Measurements from ENCODE around the gene MYCN. TPM values are rescaled to one million over a fixed set of nuclear protein-coding genes. Genes with fewer than 3 reads are reported as not detected.

Gene MYCN
- total and polyA plus RNA-seq, 5 donors: 0.23 to 0.42 (median 0.29) TPM

GRCh38 chr2:15967415-15968279 is 27.3 kb downstream of the MYCN start:
- intact Hi-C loops (cut with DNase I): no loop called here
- no peaks in the 10 kb centered on the region for H3K9me3 ChIP-seq (ENCODE audit: control insufficient read depth, low read length)
- ATAC-seq: no peak
- 92% methylated on average over 10 of the region's 10 CpGs for WGBS
- no peaks in the 10 kb centered on the region for H3K27me3 ChIP-seq (ENCODE audit: control insufficient read depth, insufficient read depth)
- DNase-seq: no peak
- no peak overlapping the region for H3K27ac ChIP-seq (ENCODE audit: low read length)
- H3K4me3 ChIP-seq (ENCODE audit: low read length): no peak overlapping the region
- H3K4me1 ChIP-seq (ENCODE audit: control insufficient read depth, insufficient read depth, low read length): no peaks in the 10 kb centered on the region

DNA sequence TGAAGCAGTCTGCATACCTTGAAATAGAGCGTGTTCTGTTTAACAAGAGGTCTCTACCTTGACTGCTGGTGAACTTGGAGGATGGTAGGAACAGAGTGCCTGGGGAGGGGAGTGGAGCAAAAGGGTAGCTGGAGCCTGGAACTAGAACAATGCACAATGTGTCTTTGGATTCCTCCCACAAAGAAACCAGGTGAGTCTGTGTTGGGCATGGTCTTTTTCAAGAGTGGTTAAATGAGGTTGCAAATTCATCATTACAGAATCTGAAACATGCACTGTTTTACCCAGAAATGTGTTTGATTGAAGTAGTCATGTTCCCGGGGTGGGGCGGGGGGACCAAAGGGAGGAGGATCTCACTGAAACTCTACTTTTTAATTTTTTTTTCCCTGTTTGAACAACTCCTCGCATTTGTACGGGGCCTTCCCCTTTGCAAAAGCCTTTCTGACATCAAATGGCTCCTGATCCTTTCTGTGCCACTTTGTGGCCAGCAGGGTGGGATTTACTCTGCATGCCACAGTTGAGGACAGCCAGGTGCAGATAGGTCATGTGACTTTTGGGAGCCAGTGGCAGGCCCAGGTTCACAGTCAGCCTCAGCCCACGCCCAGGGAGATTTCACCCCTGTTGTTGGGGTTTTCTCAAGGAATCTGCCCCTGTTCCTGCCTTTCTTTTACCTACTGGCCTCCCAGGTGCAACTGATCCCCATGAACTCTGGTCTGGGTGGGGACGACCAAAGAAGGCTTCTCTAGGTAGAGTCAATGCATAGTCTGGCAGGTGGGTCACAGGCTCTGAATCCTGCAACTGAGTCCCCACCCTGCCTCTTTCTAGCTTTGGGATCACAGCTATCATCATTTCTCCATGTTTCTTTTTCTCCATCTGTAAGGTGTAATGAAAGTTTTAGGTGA is 28.2 kb downstream of the MYCN start:
- DNase-seq (no peak), ATAC-seq (no peak)
- H3K4me3 ChIP-seq (ENCODE audit: low read length): no peak overlapping the region
- intact Hi-C loops (cut with DNase I): no loop called here
- no peak overlapping the region for H3K27ac ChIP-seq (ENCODE audit: low read length)
- no peaks in the 10 kb centered on the region for H3K4me1 ChIP-seq (ENCODE audit: control insufficient read depth, insufficient read depth, low read length)
- H3K9me3 ChIP-seq (ENCODE audit: control insufficient read depth, low read length): no peaks in the 10 kb centered on the region
- WGBS: 94% methylated on average over 7 of the region's 7 CpGs
- no peaks in the 10 kb centered on the region for H3K27me3 ChIP-seq (ENCODE audit: control insufficient read depth, insufficient read depth)

GRCh38 chr2:15969214-15969613 is 28.9 kb downstream of the MYCN start:
- Histone ChIP-seq H3K4me1 (ENCODE audit: control insufficient read depth, insufficient read depth, low read length) (no peaks in the 10 kb centered on the region), H3K9me3 (ENCODE audit: control insufficient read depth, low read length) (no peaks in the 10 kb centered on the region), H3K27me3 (ENCODE audit: control insufficient read depth, insufficient read depth) (no peaks in the 10 kb centered on the region), H3K4me3 (ENCODE audit: low read length) (no peak overlapping the region), H3K27ac (ENCODE audit: low read length) (no peak overlapping the region)
- no peak for DNase-seq
- 73% methylated on average over 4 of the region's 4 CpGs for WGBS
- no peak for ATAC-seq
- intact Hi-C loops (cut with DNase I): no loop called here

DNA sequence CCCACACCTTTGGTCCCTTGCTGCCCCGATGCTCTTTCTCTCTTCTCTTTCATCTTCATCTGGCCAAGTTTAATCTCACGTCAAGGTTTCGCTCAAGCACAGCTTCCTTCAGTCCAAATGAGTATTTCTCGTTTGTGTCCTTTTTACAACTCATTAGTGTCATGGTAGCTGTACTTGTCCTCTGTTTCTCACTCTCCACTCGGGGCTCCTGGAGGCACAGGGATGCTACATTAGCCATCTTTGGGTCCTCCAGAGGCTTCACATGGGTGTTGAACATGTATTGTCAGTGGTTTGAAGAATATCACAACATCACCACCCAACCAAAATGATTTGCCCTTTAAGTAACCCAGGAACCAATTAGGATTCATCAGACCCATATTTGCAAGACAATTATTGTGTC is 30.4 kb downstream of the MYCN start:
- intact Hi-C loops (cut with DNase I): no loop called here
- H3K27ac ChIP-seq (ENCODE audit: low read length): no peak overlapping the region
- DNase-seq: no peak
- WGBS: 84% methylated on average over 5 of the region's 5 CpGs
- no peaks in the 10 kb centered on the region for H3K4me1 ChIP-seq (ENCODE audit: control insufficient read depth, insufficient read depth, low read length)
- H3K9me3 ChIP-seq (ENCODE audit: control insufficient read depth, low read length): no peaks in the 10 kb centered on the region
- H3K27me3 ChIP-seq (ENCODE audit: control insufficient read depth, insufficient read depth): no peaks in the 10 kb centered on the region
- no peak for ATAC-seq
- no peak overlapping the region for H3K4me3 ChIP-seq (ENCODE audit: low read length)

DNA sequence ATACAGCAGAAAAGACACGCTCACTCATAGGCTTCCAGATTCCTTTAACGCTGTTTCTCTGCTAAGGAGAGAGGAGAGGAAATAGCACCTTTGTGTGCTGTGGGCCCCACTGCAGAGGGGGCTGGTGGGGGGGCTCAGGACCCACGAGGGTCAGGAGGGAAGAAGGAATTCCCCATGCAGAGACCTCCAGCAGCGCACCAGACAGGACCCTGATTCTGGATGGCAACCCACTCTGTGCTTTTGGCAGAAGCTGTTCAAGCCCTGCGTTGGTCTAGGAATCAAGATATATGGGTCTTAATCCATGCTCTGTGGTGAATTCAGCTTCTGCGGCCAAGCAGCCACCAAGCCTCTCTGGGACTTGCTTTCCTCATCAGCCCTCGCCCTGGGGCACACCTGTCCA is 31.0 kb downstream of the MYCN start:
- H3K27me3 ChIP-seq (ENCODE audit: control insufficient read depth, insufficient read depth): no peaks in the 10 kb centered on the region
- DNase-seq: no peak
- no peak overlapping the region for H3K27ac ChIP-seq (ENCODE audit: low read length)
- 57% methylated on average over 7 of the region's 7 CpGs for WGBS
- ATAC-seq: no peak
- no peaks in the 10 kb centered on the region for H3K4me1 ChIP-seq (ENCODE audit: control insufficient read depth, insufficient read depth, low read length)
- H3K9me3 ChIP-seq (ENCODE audit: control insufficient read depth, low read length): no peaks in the 10 kb centered on the region
- no peak overlapping the region for H3K4me3 ChIP-seq (ENCODE audit: low read length)
- intact Hi-C loops (cut with DNase I): no loop called here

DNA sequence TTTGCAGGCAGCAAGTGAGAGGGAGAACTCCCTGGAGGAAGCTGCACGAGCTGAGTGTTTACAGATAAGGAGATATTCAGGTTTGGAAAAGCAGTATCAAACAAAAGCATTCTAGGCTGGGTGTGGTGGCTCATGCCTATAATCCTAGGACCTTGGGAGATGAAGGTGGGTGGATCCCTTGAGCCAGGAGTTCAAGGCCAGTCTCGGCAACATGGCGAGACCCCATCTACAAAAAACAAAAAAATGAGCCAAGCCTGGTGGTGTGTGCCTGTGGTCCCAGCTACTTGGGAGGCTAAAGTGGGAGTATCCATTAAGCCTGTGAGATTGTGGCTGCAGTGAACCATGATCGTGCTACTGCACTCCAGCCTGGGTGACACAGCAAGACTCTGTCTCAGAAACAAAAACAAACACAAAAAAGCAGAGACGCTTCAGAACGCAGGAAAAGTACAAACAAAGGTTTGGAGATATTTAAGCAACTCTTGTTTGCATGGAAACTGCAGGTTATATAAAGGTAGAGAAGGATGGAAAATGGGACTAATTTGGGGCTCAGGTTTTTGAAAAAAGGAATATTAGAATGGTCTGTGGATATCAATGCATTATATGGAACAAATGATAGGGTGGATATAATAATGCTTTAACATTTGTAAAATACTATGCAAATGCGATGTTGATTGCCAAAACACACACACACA is 31.6 kb downstream of the MYCN start:
- WGBS: 77% methylated on average over 7 of the region's 7 CpGs
- no peak for DNase-seq
- no peak overlapping the region for H3K27ac ChIP-seq (ENCODE audit: low read length)
- H3K27me3 ChIP-seq (ENCODE audit: control insufficient read depth, insufficient read depth): no peaks in the 10 kb centered on the region
- no peak overlapping the region for H3K4me3 ChIP-seq (ENCODE audit: low read length)
- intact Hi-C loops (cut with DNase I): no loop called here
- no peak for ATAC-seq
- no peaks in the 10 kb centered on the region for H3K4me1 ChIP-seq (ENCODE audit: control insufficient read depth, insufficient read depth, low read length)
- H3K9me3 ChIP-seq (ENCODE audit: control insufficient read depth, low read length): no peaks in the 10 kb centered on the region

DNA sequence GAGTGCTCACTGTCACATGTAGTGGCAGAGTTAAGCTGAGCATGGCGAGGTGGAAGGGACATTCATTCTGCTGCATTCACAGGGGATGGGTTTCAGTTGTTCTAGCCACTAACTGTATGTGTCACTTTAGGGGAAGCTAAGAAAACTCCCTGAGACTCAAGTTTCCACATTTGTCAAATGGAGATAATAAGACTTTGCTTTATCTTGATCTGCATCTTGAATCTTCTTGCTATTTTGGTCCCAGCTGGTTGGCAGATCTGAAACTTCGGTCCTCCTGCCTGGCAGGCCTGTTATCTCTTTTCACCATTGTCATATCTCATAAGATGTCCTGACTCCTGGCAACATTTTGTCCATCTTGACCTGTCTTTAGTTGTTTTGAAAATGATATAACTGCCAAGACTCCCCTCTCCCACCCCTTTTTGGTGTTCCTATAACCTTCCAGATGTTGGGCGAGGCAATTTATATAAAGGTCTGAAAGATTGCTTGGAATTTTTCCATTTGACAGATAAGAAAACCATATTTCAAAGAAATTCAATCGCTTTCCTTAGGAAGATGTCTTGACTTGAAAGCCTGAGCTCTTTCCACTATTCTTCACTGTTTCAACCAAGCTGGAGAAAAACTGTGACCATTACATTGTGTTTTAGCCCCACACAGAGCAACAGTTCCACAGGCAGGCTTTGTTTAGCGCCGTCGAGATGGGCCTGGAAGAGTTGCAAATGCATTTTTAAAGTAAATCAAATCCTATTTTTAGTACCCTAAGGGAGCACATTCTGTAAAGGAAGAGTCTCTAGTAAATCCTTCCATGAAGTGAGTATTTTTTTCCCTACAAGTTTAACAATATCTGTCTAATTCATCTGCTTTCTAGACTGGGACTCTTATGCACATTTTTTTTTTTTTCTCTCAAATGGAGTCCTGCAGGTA is 33.4 kb downstream of the MYCN start:
- intact Hi-C loops (cut with DNase I): no loop called here

DNA sequence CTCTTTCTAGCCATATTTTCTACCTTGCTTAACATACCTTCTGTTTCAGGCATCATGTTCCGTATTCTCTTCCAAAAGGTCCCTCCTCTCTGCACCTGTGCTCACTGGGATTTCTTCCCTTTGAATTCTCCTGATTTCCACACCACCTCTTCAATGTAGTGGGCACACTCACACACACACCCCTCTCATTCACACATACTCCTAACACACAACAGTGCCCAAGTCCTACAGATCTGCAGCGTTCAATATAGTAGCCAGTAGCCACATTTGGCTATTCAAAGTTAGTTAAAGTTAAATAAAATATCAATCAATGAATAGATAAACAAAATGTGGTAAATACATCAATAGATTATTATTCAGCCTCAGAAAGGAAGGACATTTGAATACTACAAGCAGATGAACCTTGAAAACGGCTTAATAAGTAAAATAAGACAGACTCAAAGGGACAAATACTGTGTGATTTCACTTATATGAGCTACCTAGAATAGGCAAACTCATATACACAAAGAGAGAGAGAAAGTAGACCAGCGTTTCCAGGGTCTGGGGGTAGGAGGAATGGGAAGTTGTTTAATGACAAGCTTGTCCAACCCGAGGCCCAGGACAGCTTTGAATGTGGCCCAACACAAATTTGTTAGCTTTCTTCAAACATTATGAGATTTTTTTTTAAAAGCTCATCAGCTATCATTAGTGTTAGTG is 34.4 kb downstream of the MYCN start:
- H3K4me3 ChIP-seq (ENCODE audit: low read length): no peak overlapping the region
- ATAC-seq: no peak
- 88% methylated on average over 5 of the region's 5 CpGs for WGBS

More for the DNA sequence above, 33.4 kb downstream of the MYCN start:
- ATAC-seq (no peak), DNase-seq (no peak)
- Histone ChIP-seq H3K9me3 (ENCODE audit: control insufficient read depth, low read length) (no peaks in the 10 kb centered on the region), H3K27me3 (ENCODE audit: control insufficient read depth, insufficient read depth) (no peaks in the 10 kb centered on the region), H3K4me1 (ENCODE audit: control insufficient read depth, insufficient read depth, low read length) (no peaks in the 10 kb centered on the region), H3K4me3 (ENCODE audit: low read length) (no peak overlapping the region), H3K27ac (ENCODE audit: low read length) (no peak overlapping the region)
- 64% methylated on average over 7 of the region's 7 CpGs for WGBS

DNA sequence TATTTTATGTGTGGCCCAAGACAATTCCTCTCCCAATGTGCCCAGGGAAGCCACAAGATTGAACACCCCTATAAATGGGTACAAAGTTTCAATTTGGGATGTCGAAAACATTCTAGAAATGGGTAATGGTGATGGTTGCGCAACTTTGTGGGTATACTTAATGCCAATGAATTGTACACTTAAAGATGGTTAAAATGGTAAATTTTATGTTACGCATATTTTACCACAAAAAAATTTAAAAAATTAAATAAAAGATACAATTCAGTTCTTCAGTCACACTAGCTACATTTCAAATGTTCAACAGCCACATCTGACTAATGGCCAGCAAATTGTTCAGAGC is 34.9 kb downstream of the MYCN start:
- ATAC-seq (no peak), DNase-seq (no peak)
- WGBS: 93% methylated on average over 3 of the region's 3 CpGs
- no peaks in the 10 kb centered on the region for H3K9me3 ChIP-seq (ENCODE audit: control insufficient read depth, low read length)
- H3K27me3 ChIP-seq (ENCODE audit: control insufficient read depth, insufficient read depth): no peaks in the 10 kb centered on the region
- no peaks in the 10 kb centered on the region for H3K4me1 ChIP-seq (ENCODE audit: control insufficient read depth, insufficient read depth, low read length)
- no peak overlapping the region for H3K4me3 ChIP-seq (ENCODE audit: low read length)
- no peak overlapping the region for H3K27ac ChIP-seq (ENCODE audit: low read length)
- intact Hi-C loops (cut with DNase I): no loop called here

More for the DNA sequence above, 34.4 kb downstream of the MYCN start:
- Histone ChIP-seq H3K9me3 (ENCODE audit: control insufficient read depth, low read length) (no peaks in the 10 kb centered on the region), H3K27me3 (ENCODE audit: control insufficient read depth, insufficient read depth) (no peaks in the 10 kb centered on the region), H3K4me1 (ENCODE audit: control insufficient read depth, insufficient read depth, low read length) (no peaks in the 10 kb centered on the region), H3K27ac (ENCODE audit: low read length) (no peak overlapping the region)
- DNase-seq: no peak
- intact Hi-C loops (cut with DNase I): no loop called here

DNA sequence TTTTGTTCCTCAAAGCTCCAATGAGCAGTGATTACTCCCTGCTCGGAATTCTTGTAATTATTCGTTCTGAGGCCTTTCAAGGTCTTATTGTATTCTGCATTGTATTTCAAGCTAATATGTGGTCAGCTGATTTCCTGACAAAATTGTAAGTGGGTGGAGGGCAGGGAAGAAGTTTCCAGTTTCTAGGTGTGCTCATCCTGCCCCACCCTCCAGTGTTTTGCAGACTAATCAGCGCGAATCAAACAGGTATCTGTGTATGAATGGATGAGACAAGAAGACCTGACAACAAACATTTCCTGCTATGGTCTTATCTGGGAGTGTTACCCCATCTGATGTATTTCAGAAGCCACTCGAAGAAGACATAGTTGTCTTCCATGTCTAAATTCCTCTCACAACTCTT is 35.3 kb downstream of the MYCN start:
- Histone ChIP-seq H3K27ac (ENCODE audit: low read length) (no peak overlapping the region), H3K4me1 (ENCODE audit: control insufficient read depth, insufficient read depth, low read length) (no peaks in the 10 kb centered on the region), H3K4me3 (ENCODE audit: low read length) (no peak overlapping the region), H3K27me3 (ENCODE audit: control insufficient read depth, insufficient read depth) (no peaks in the 10 kb centered on the region), H3K9me3 (ENCODE audit: control insufficient read depth, low read length) (no peaks in the 10 kb centered on the region)
- ATAC-seq (no peak), DNase-seq (no peak)
- WGBS: 85% methylated on average over 5 of the region's 5 CpGs
- intact Hi-C loops (cut with DNase I): no loop called here
